ENCODE data around the gene DDAH1.

Gene DDAH1

GRCh38 chr1:85444381-85444780 is 20.6 kb downstream of the DDAH1 start:
- TF ChIP-seq POLR2A (IDR thresholded peaks at IDR 0.05; ENCODE audit: low read length): no peak
- no peak for TF ChIP-seq GATA1 (IDR thresholded peaks at IDR 0.05; ENCODE audit: low read depth, low read length)
- no peak for DNase-seq

GRCh38 chr1:85440612-85441011 is 24.3 kb downstream of the DDAH1 start:
- TF ChIP-seq POLR2A (IDR thresholded peaks at IDR 0.05; ENCODE audit: low read length): no peak
- TF ChIP-seq GATA1 (IDR thresholded peaks at IDR 0.05; ENCODE audit: low read depth, low read length): no peak
- no peak for DNase-seq

GRCh38 chr1:85438353-85438752 is 26.6 kb downstream of the DDAH1 start:
- no peak for DNase-seq

GRCh38 chr1:85437139-85437538 is 27.8 kb downstream of the DDAH1 start:
- TF ChIP-seq POLR2A (IDR thresholded peaks at IDR 0.05; ENCODE audit: low read length): no peak
- no peak for TF ChIP-seq GATA1 (IDR thresholded peaks at IDR 0.05; ENCODE audit: low read depth, low read length)

More at GRCh38 chr1:85438353-85438752, 26.6 kb downstream of the DDAH1 start:
- no peak for TF ChIP-seq GATA1 (IDR thresholded peaks at IDR 0.05; ENCODE audit: low read depth, low read length)

DNA sequence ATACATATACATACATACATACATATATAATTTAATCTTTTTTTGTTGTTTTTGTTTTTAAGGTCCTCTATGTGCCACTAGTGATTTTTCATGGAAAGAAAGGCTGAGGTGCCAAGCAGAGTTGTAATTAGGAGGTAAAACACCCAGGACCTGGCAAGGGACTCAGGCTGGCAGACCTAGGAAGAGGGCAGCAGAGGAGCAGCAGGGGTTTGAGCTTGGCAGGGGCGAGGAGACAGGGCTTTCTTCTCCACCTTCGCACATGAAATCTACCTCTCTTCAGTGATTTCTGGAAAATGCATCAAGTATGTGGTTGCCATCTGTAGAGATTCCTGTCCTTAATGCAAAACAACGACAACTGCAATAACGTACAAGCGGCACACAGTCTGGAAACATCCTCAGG is 31.9 kb downstream of the DDAH1 start:
- TF ChIP-seq POLR2A (IDR thresholded peaks at IDR 0.05; ENCODE audit: low read length) (no peak), GATA1 (IDR thresholded peaks at IDR 0.05; ENCODE audit: low read depth, low read length) (no peak)
- no peak for DNase-seq

More at GRCh38 chr1:85437139-85437538, 27.8 kb downstream of the DDAH1 start:
- no peak for DNase-seq

DNA sequence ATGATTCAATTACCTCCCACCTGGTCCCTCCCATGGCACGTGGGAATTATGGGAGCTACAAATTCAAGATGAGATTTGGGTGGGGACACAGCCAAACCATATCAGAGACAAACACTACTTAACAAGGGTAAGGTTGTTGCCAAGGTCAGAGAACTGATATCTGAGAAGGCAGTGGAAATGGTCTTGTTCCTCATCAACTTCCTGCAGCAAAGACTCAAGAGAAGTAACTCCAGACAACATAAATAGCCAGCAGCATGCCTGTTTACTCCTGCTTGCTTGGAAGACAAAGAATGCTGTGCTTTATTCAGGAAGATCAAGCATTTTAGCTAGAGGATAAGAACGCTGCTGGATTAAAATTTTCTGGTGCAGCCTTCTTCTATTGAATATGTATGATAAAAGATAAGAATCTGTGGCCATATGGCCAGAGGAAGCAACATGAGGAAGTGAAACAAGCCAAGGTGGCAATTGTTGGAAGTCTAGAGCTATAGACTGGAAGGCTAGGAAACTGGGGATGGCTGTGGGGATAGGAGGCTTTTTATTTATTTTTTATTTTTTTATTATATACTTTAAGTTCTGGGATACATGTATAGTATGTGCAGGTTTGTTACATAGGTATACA is 36.4 kb downstream of the DDAH1 start:
- DNase-seq: no peak
- TF ChIP-seq POLR2A (IDR thresholded peaks at IDR 0.05; ENCODE audit: low read length) (no peak), GATA1 (IDR thresholded peaks at IDR 0.05; ENCODE audit: low read depth, low read length) (no peak)

GRCh38 chr1:85427849-85428248 is 37.1 kb downstream of the DDAH1 start:
- no peak for TF ChIP-seq GATA1 (IDR thresholded peaks at IDR 0.05; ENCODE audit: low read depth, low read length)
- no peak for TF ChIP-seq POLR2A (IDR thresholded peaks at IDR 0.05; ENCODE audit: low read length)
- no peak for DNase-seq

- no peak for TF ChIP-seq GATA1 (IDR thresholded peaks at IDR 0.05; ENCODE audit: low read depth, low read length)
- TF ChIP-seq POLR2A (IDR thresholded peaks at IDR 0.05; ENCODE audit: low read length): no peak
- no peak for DNase-seq
These were observed 37.6 kb downstream of the DDAH1 start for GRCh38 chr1:85427331-85427730.

GRCh38 chr1:85421179-85421578 is 43.8 kb downstream of the DDAH1 start:
- TF ChIP-seq GATA1 (IDR thresholded peaks at IDR 0.05; ENCODE audit: low read depth, low read length) (no peak), POLR2A (IDR thresholded peaks at IDR 0.05; ENCODE audit: low read length) (no peak)
- DNase-seq: no peak

- DNase-seq: no peak
- TF ChIP-seq POLR2A (IDR thresholded peaks at IDR 0.05; ENCODE audit: low read length): no peak
- TF ChIP-seq GATA1 (IDR thresholded peaks at IDR 0.05; ENCODE audit: low read depth, low read length): no peak
These were observed 44.8 kb downstream of the DDAH1 start for GRCh38 chr1:85420199-85420598.

- no peak for DNase-seq
- TF ChIP-seq GATA1 (IDR thresholded peaks at IDR 0.05; ENCODE audit: low read depth, low read length) (no peak), POLR2A (IDR thresholded peaks at IDR 0.05; ENCODE audit: low read length) (no peak)
These were observed 47.1 kb downstream of the DDAH1 start for GRCh38 chr1:85417876-85418275.

GRCh38 chr1:85417017-85417416 is 47.9 kb downstream of the DDAH1 start:
- TF ChIP-seq GATA1 (IDR thresholded peaks at IDR 0.05; ENCODE audit: low read depth, low read length): no peak
- TF ChIP-seq POLR2A (IDR thresholded peaks at IDR 0.05; ENCODE audit: low read length): no peak
- no peak for DNase-seq

GRCh38 chr1:85413169-85413568 is 51.8 kb downstream of the DDAH1 start:
- no peak for TF ChIP-seq POLR2A (IDR thresholded peaks at IDR 0.05; ENCODE audit: low read length)
- TF ChIP-seq GATA1 (IDR thresholded peaks at IDR 0.05; ENCODE audit: low read depth, low read length): no peak

GRCh38 chr1:85411567-85412305 is 53.2 kb downstream of the DDAH1 start:
- TF ChIP-seq POLR2A (IDR thresholded peaks at IDR 0.05; ENCODE audit: low read length) (no peak), GATA1 (IDR thresholded peaks at IDR 0.05; ENCODE audit: low read depth, low read length) (no peak)
- DNase-seq: no peak

More at GRCh38 chr1:85413169-85413568, 51.8 kb downstream of the DDAH1 start:
- no peak for DNase-seq

DNA sequence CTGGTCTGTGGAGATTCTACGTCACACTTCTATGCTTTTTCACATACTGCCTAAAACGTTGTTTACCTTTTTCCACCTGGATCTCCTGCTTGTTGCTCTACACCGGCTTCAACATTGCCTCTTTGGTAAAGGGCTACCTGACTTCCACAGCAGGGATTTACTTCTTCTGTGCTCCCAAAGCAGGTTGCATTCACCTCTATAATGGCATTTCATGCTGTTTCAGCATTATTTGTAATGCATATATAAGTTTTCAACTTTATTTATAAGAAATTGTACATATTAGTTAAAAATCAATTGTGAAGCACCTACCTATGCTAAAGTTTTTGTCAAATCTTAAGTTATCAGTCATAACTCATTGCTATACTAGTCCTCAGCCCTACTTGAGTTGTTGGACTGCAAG is 55.4 kb downstream of the DDAH1 start:
- TF ChIP-seq GATA1 (IDR thresholded peaks at IDR 0.05; ENCODE audit: low read depth, low read length): no peak
- no peak for TF ChIP-seq POLR2A (IDR thresholded peaks at IDR 0.05; ENCODE audit: low read length)
- no peak for DNase-seq
